SK-N-SH treated with all-trans-retinoic acid at 6 μM for 48 hours (cell line): ENCODE data around the gene SLCO1B1.
"Not testable (repeated sequence)": the region's sequence is repeated elsewhere in the genome, so short reads cannot be mapped to it uniquely, and the experiment has no call there.

Experiments used
- ATAC-seq: fragments of 200-7000 bp; cut with Tn5 transposase; 3 replicates; pipeline ENCODE4 v1.9.1; 2020; ENCODE audit warnings: mild to moderate bottlenecking, moderate library complexity
- ARNTL ChIP-seq: fragments of 450-650 bp; formaldehyde crosslinking; IDR thresholded peaks from 2 replicates; pipeline ENCODE4 v1.5.0; 2020; ENCODE audit warnings: low read depth, mild to moderate bottlenecking, moderate library complexity, borderline replicate concordance
- BACH2 ChIP-seq: fragments of 250-450 bp; sonication (Bioruptor Pico); IDR thresholded peaks from 2 replicates; pipeline ENCODE4 v1.9.0; 2021; ENCODE audit warnings: mild to moderate bottlenecking, borderline replicate concordance
- CSDC2 ChIP-seq: fragments of 250-450 bp; sonication (Bioruptor Pico); IDR thresholded peaks from 2 replicates; pipeline ENCODE4 v1.5.0; 2020; ENCODE audit warnings: mild to moderate bottlenecking, moderate library complexity
- ESRRG ChIP-seq: fragments of 250-450 bp; sonication (Bioruptor Pico); IDR thresholded peaks from 2 replicates; pipeline ENCODE4 v1.6.1; 2021; ENCODE audit warnings: mild to moderate bottlenecking
- GLIS3 ChIP-seq: fragments of 250-450 bp; sonication (Bioruptor Pico); IDR thresholded peaks from 2 replicates; pipeline ENCODE4 v1.5.0; 2020; ENCODE audit warnings: mild to moderate bottlenecking, moderate library complexity
- ISL1 ChIP-seq: fragments of 250-450 bp; sonication (Bioruptor Pico); IDR thresholded peaks from 2 replicates; pipeline ENCODE4 v2.1.2; 2022; ENCODE audit warnings: mild to moderate bottlenecking, moderate library complexity
- PPARA ChIP-seq: fragments of 250-450 bp; sonication (Bioruptor Pico); IDR thresholded peaks from 2 replicates; pipeline ENCODE4 v1.5.0; 2020; ENCODE audit warnings: mild to moderate bottlenecking, borderline replicate concordance
- RARB ChIP-seq: fragments of 250-450 bp; sonication (Bioruptor Pico); IDR thresholded peaks from 2 replicates; pipeline ENCODE4 v1.8.0; 2021; ENCODE audit warnings: mild to moderate bottlenecking, moderate library complexity
- SNAI2 ChIP-seq: fragments of 250-450 bp; sonication (Bioruptor Pico); IDR thresholded peaks from 2 replicates; pipeline ENCODE4 v1.5.0; 2020; ENCODE audit warnings: mild to moderate bottlenecking, moderate library complexity
- TOX ChIP-seq: fragments of 250-450 bp; sonication (Bioruptor Pico); IDR thresholded peaks from 2 replicates; pipeline ENCODE4 v1.8.0; 2021; ENCODE audit warnings: mild to moderate bottlenecking, moderate library complexity, borderline replicate concordance
- TSHZ2 ChIP-seq: fragments of 250-450 bp; sonication (Bioruptor Pico); IDR thresholded peaks from 2 replicates; pipeline ENCODE4 v1.5.0; 2020; ENCODE audit warnings: mild to moderate bottlenecking, moderate library complexity
- ZC3H10 ChIP-seq: fragments of 250-450 bp; sonication (Bioruptor Pico); IDR thresholded peaks from 2 replicates; pipeline ENCODE4 v1.5.1; 2021; ENCODE audit warnings: mild to moderate bottlenecking, moderate library complexity
- ZFP3 ChIP-seq: fragments of 250-450 bp; sonication (Bioruptor Pico); IDR thresholded peaks from 2 replicates; pipeline ENCODE4 v1.5.0; 2020; ENCODE audit warnings: mild to moderate bottlenecking, moderate library complexity
- ZFP30 ChIP-seq: fragments of 450-650 bp; formaldehyde crosslinking; IDR thresholded peaks from 2 replicates; pipeline ENCODE4 v1.5.0; 2022; ENCODE audit warnings: mild to moderate bottlenecking, moderate library complexity
- ZNF565 ChIP-seq: fragments of 450-650 bp; formaldehyde crosslinking; conservative IDR thresholded peaks from 2 replicates; pipeline ENCODE4 v1.5.0; 2020; ENCODE audit warnings: low read depth, mild to moderate bottlenecking, moderate library complexity
- ZNF8 ChIP-seq: fragments of 450-650 bp; formaldehyde crosslinking; IDR thresholded peaks from 2 replicates; pipeline ENCODE4 v1.5.0; 2020; ENCODE audit warnings: mild to moderate bottlenecking, moderate library complexity
- TF ChIP-seq, protein P1 (sequence below): fragments of 250-450 bp; sonication (Bioruptor Pico); IDR thresholded peaks from 2 replicates; pipeline ENCODE4 v1.8.0; 2021; ENCODE audit warnings: low read depth, mild to moderate bottlenecking, moderate library complexity, borderline replicate concordance
- TF ChIP-seq, protein P2 (sequence below): fragments of 250-450 bp; sonication (Bioruptor Pico); IDR thresholded peaks from 2 replicates; pipeline ENCODE4 v1.5.1; 2021; ENCODE audit warnings: mild to moderate bottlenecking, moderate library complexity

The SLCO1B1 gene

DNA sequence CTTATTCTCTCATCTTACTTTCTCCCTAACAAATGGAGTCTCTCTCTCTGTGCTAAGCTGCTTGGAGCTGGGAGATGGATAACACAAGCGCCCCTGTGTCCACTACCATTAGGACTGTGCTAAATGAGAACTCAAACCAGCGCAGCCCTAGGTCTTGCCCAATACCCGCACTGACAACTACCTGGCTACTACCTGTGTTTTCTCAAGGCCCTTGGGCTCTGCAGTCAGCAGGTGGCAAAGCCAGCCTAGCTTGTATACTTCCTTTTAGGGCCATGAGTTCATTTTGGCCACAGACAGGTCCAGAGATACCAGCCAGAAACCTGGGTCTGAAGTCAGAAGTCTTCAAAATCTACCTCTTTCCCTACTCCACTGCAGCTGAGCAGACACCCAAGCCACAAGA is 13.0 kb upstream of the SLCO1B1 start:
- TF ChIP-seq TSHZ2 (CRISPR knock-in tag) (no peak), ISL1 (CRISPR knock-in tag) (no peak), ARNTL (CRISPR knock-in tag) (no peak), ZFP30 (CRISPR knock-in tag) (no peak), TOX (CRISPR knock-in tag) (no peak), PPARA (CRISPR knock-in tag) (no peak), SNAI2 (no peak), BACH2 (CRISPR knock-in tag) (no peak), ZNF565 (CRISPR knock-in tag) (no peak), RARB (CRISPR knock-in tag) (no peak), ESRRG (no peak), GLIS3 (no peak)
- no peak for ATAC-seq

GRCh38 chr12:21118760-21119159 is 12.2 kb upstream of the SLCO1B1 start:
- no peak for ATAC-seq
- TF ChIP-seq PPARA (CRISPR knock-in tag) (no peak), ZNF8 (no peak), BACH2 (CRISPR knock-in tag) (no peak), GLIS3 (no peak), ARNTL (CRISPR knock-in tag) (no peak), ZFP3 (no peak), ESRRG (no peak), CSDC2 (CRISPR knock-in tag) (no peak), ZC3H10 (CRISPR knock-in tag) (no peak)
- TF ChIP-seq, protein P1, sequence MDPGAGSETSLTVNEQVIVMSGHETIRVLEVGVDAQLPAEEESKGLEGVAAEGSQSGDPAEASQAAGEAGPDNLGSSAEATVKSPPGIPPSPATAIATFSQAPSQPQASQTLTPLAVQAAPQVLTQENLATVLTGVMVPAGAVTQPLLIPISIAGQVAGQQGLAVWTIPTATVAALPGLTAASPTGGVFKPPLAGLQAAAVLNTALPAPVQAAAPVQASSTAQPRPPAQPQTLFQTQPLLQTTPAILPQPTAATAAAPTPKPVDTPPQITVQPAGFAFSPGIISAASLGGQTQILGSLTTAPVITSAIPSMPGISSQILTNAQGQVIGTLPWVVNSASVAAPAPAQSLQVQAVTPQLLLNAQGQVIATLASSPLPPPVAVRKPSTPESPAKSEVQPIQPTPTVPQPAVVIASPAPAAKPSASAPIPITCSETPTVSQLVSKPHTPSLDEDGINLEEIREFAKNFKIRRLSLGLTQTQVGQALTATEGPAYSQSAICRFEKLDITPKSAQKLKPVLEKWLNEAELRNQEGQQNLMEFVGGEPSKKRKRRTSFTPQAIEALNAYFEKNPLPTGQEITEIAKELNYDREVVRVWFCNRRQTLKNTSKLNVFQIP (CRISPR knock-in tag), result no peak

DNA sequence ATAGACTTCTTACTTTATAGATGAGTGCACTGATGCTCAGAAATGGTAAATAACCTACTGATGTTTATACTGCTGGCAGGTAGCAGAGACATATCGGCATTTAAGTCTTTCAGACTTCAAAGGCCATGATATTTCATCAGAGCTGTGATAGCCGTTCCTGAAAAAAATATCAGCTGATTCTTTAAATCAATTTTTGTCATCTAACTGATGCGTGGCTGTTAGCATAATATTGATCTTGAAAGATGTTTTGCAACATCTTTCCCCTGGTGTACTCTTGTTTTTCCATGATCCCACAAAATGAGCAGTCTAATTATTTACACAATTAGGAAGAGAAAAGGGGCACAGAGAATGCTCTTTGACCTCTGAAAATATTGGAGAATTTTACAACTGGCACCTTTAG is 1.6 kb upstream of the SLCO1B1 start:
- no peak for ATAC-seq
- TF ChIP-seq TOX (CRISPR knock-in tag), result no peak
- no peak for TF ChIP-seq PPARA (CRISPR knock-in tag)
- no peak for TF ChIP-seq ZFP3
- TF ChIP-seq, protein P1 (CRISPR knock-in tag), result no peak
- no peak for TF ChIP-seq ZFP30 (CRISPR knock-in tag)
- TF ChIP-seq GLIS3, result no peak
- TF ChIP-seq ZC3H10 (CRISPR knock-in tag), result no peak
- no peak for TF ChIP-seq CSDC2 (CRISPR knock-in tag)
- TF ChIP-seq, protein P2, sequence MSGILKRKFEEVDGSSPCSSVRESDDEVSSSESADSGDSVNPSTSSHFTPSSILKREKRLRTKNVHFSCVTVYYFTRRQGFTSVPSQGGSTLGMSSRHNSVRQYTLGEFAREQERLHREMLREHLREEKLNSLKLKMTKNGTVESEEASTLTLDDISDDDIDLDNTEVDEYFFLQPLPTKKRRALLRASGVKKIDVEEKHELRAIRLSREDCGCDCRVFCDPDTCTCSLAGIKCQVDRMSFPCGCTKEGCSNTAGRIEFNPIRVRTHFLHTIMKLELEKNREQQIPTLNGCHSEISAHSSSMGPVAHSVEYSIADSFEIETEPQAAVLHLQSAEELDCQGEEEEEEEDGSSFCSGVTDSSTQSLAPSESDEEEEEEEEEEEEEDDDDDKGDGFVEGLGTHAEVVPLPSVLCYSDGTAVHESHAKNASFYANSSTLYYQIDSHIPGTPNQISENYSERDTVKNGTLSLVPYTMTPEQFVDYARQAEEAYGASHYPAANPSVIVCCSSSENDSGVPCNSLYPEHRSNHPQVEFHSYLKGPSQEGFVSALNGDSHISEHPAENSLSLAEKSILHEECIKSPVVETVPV, result no peak

DNA sequence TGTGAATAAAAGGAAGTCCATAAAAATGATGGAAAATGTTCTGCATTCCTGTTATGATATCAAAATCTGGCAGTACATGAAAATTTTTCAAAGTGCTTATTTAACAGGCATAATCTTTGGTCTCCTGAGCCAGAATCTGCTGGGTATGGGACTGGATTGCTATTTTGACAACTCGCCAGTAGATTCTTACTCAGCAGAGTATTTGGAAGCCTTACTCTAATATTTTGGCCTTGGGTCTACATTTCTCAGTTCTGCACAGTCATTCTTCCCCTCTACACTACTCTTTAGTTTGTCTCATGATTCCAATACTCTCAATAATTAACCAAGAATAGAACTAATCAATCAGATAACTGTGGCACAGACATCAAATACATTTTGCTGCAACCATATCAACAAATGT is 1.1 kb upstream of the SLCO1B1 start:
- TF ChIP-seq ZFP3, result no peak
- TF ChIP-seq, protein P2, result no peak
- TF ChIP-seq SNAI2, result no peak
- TF ChIP-seq ZNF565 (CRISPR knock-in tag), result no peak
- TF ChIP-seq GLIS3, result no peak
- ATAC-seq, result no peak

DNA sequence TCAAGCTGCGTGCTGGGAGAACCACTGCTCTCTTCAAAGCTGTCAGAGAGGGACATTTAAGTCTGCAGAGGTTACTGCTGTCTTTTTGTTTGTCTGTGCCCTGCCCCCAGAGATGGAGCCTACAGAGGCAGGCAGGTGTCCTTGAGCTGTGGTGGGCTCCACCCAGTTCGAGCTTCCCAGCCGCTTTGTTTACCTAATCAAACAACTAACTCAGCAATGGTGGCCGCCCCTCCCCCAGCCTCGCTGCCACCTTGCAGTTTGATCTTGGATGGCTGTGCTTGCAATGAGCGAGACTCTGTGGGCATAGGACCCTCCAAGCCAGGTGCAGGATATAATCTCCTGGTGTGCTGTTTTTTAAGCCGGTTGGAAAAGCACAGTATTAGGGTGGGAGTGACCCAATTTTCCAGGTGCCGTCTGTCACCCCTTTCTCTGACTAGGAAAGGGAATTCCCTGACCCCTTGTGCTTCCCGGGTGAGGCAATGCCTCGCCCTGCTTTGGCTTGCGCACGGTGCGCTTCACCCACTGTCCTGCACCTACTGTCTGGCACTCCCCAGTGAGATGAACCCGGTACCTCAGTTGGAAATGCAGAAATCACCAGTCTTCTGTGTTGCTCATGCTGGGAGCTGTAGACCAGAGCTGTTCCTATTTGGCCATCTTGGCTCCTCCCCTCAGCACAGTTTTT is 6.5 kb downstream of the SLCO1B1 start:
- not testable (repeated sequence) for ATAC-seq
